ENCODE measurements around the gene INA. TPM values are rescaled to one million over a fixed set of nuclear protein-coding genes. Genes with fewer than 3 reads are reported as not detected.

The INA gene
- total RNA-seq, 4 donors from 2014 or later = 0.60 to 1.3 TPM; not detected in 2

GRCh38 chr10:103273041-103273441 lies 3.9 kb upstream of the INA start:
- no peak overlapping the region for H3K27ac ChIP-seq
- H3K9me3 ChIP-seq = no peaks in the 10 kb centered on the region
- peaks cover 37% of the 10 kb centered on the region for H3K27me3 ChIP-seq
- no peak overlapping the region for H3K4me3 ChIP-seq
- H3K36me3 ChIP-seq = no peaks in the 10 kb centered on the region
- TF ChIP-seq CTCF (IDR thresholded peaks at IDR 0.05) = no peak
- TF ChIP-seq EP300 (IDR thresholded peaks at IDR 0.05) = no peak
- TF ChIP-seq POLR2AphosphoS5 (IDR thresholded peaks at IDR 0.05) = no peak
- no peak for TF ChIP-seq POLR2A (IDR thresholded peaks at IDR 0.05)
- H3K4me1 ChIP-seq = peaks cover 17% of the 10 kb centered on the region
- DNase-seq (ENCODE audit: low spot score in 2 of 2) = peak; percentile 68 to 79
- whole genome bisulfite sequencing = 8% methylated on average over 4 of the region's 4 CpGs

DNA sequence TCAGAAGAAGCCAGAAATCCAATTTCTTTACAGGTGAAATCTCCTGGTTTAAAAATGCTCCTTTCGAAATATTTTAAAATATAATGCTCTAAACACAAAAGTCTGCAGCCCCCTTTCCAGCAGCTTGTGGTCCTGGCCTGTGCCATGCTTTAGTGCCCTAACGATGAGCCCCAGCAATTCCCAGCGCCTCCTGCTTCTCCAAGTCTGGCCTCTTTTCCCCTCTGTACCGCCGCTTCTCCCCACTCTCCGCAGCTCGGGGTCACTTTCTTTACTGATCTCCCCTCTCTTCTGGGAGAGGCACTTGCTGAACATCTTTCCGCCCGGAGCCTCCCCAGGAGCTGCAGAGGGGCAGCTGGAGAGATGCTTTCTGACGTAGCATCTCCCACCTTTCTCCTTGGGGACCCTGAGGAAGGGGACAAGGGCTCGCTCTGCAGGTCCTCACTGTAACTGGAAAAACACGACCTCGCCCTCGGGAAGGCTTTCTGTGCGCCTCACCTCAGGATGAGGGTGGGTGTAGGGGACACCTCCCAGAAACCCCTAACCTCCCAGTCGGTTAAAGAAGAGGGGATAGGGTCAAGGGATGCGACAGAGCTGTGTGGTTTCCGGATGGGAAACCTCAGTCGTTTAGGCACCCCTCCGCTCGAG lies 565 bp upstream of the INA start:
- whole genome bisulfite sequencing = 12% methylated on average over 21 of the region's 21 CpGs
- no peak overlapping the region for H3K27ac ChIP-seq
- TF ChIP-seq POLR2AphosphoS5 (IDR thresholded peaks at IDR 0.05) (no peak), POLR2A (IDR thresholded peaks at IDR 0.05) (no peak), EP300 (IDR thresholded peaks at IDR 0.05) (no peak), CTCF (IDR thresholded peaks at IDR 0.05) (no peak)
- DNase-seq (ENCODE audit: low spot score in 2 of 2) = no peak
- peak overlapping the region; percentile 35 for H3K4me3 ChIP-seq
- H3K4me1 ChIP-seq = peaks cover 18% of the 10 kb centered on the region
- no peaks in the 10 kb centered on the region for H3K9me3 ChIP-seq
- peaks cover 65% of the 10 kb centered on the region for H3K27me3 ChIP-seq
- no peaks in the 10 kb centered on the region for H3K36me3 ChIP-seq

GRCh38 chr10:103277713-103278536 lies 987 bp downstream of the INA start:
- TF ChIP-seq CTCF (IDR thresholded peaks at IDR 0.05) (no peak), POLR2AphosphoS5 (IDR thresholded peaks at IDR 0.05) (no peak), POLR2A (IDR thresholded peaks at IDR 0.05) (no peak)
- Histone ChIP-seq H3K27ac (no peak overlapping the region), H3K4me3 (peak overlapping the region; percentile 35), H3K9me3 (no peaks in the 10 kb centered on the region), H3K36me3 (no peaks in the 10 kb centered on the region), H3K4me1 (peaks cover 18% of the 10 kb centered on the region), H3K27me3 (peaks cover 78% of the 10 kb centered on the region)
- 14% methylated on average over 29 of the region's 76 CpGs for WGBS
- no peak for DNase-seq (ENCODE audit: low spot score in 2 of 2)

DNA sequence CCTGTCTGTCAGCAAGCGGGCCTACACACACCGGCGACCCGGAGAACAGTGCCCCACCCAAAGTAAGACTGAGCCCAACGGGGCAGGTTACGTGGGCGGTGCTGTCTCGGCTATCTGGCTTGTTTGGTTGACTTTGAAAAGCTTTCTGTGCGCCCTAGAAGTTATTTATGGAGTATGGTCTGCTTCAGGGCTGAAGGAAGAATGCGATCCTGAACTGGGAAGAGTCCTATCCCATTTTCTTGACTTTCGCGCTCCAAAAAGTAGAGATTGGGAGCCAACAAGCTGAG lies 1.5 kb downstream of the INA start:
- H3K4me3 ChIP-seq = no peak overlapping the region
- H3K4me1 ChIP-seq = peaks cover 18% of the 10 kb centered on the region
- WGBS = 30% methylated on average over 12 of the region's 12 CpGs
- H3K27me3 ChIP-seq = peaks cover 78% of the 10 kb centered on the region
- no peaks in the 10 kb centered on the region for H3K9me3 ChIP-seq
- H3K27ac ChIP-seq = no peak overlapping the region
- DNase-seq (ENCODE audit: low spot score in 2 of 2) = no peak
- H3K36me3 ChIP-seq = no peaks in the 10 kb centered on the region
- TF ChIP-seq CTCF (IDR thresholded peaks at IDR 0.05) = no peak

- no peak for DNase-seq (ENCODE audit: low spot score in 2 of 2)
- Histone ChIP-seq H3K27ac (no peak overlapping the region), H3K4me3 (no peak overlapping the region), H3K4me1 (peaks cover 18% of the 10 kb centered on the region), H3K36me3 (no peaks in the 10 kb centered on the region), H3K27me3 (peaks cover 78% of the 10 kb centered on the region), H3K9me3 (no peaks in the 10 kb centered on the region)
- TF ChIP-seq CTCF (IDR thresholded peaks at IDR 0.05) = no peak
- no peak for TF ChIP-seq POLR2AphosphoS5 (IDR thresholded peaks at IDR 0.05)
- TF ChIP-seq EP300 (IDR thresholded peaks at IDR 0.05) = no peak
- TF ChIP-seq POLR2A (IDR thresholded peaks at IDR 0.05) = no peak
- 5% methylated on average over 11 of the region's 11 CpGs for WGBS
Observed at GRCh38 chr10:103278862-103279298, 1.9 kb downstream of the INA start.

Data from suprapubic skin (tissue), 4 donors.